ENCODE results near the gene CCDC68.

The CCDC68 gene

DNA sequence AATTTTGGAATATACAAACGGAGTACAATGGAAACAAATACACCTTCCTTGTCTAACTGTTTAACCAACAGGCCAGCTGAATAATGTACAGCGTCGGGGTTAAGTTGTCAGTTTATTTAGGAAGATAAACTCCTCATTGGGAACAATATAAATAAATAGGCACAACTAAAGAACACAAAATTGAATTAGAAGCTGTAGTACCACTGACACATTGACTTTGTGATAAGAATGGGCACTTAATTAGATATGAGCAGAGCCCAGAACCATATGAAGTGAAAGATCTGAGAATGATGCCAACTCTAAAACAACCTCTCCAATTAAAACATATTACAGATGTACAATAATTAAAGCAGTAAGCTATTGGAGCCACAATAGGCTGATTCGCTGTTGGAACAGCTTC, 44.4 kb downstream of the CCDC68 start:
- no peak for DNase-seq

DNA sequence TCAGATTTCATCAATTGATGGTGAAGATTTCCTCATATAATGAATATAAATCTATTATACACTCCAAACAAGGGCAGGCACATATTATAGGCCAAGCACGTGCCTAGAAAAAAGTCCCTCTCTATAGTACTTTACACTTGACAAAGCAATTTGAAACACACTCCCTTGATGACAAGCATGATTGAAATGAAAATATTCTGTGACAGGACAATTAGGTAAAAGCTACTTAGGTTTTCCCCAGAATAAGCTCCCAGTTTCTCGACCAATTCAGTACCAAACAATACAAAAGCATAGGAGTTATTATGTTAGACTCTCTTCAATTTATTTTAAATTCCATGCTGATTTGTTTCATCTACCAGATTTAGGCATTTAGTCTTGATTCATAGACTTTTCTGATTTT, 47.7 kb downstream of the CCDC68 start:
- DNase-seq = no peak

DNA sequence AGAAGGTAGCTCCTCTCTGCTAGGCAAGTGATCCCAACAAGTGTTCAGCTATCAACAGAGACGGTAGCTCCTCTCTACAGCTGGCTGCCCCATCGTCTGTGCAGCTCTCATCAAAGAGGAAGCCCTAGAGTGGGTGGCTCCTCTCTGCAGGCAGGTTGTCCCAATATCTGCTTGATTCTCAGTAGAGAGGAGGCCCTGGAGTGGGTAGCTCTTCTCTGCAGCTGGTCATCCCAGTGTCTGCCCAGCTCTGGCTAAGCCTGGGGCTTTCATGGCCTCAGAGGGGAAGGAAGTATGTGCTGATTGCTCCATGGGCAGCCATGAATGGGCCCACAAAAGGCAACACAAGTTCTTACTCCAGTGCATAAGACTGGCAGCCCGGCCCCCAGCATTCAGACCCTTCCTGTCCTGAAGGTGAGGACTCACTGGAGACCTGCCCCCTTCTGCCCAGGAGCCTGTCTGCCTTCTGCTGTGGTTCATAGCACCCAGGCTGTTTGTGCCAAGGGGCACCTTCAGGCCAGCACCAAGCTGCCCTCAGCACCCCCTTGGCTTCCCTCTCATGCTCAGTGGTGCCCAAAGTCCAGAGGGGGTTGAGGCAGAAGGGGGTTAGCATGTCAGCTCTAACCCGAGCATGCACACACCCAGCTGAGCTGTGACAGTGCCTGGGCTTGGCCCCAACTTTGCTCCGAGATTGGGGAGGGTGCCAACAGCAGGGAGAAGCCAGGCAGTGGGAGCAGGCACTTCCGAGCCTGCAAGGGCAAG, 48.9 kb downstream of the CCDC68 start:
- no peak for DNase-seq

DNA sequence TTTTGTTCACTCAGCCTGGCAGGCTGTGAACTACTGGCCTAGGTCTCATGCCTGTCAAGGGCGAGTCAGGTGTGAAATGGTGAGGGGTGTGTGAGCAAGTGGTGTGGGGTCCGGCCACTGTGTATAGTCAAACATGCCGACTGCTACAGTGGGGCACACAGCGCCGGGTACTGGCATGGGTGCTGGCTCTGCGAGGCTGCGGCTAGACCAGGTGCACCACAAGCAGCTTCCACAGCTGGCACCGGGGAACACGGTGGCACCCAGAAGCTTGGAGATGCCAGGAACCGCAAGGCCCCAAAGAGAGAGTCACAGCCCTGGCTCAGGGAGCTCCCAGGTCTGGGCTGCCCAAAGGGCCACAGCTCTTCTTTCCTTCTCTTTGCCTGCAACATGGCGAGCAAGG, 49.7 kb downstream of the CCDC68 start:
- no peak for DNase-seq

DNA sequence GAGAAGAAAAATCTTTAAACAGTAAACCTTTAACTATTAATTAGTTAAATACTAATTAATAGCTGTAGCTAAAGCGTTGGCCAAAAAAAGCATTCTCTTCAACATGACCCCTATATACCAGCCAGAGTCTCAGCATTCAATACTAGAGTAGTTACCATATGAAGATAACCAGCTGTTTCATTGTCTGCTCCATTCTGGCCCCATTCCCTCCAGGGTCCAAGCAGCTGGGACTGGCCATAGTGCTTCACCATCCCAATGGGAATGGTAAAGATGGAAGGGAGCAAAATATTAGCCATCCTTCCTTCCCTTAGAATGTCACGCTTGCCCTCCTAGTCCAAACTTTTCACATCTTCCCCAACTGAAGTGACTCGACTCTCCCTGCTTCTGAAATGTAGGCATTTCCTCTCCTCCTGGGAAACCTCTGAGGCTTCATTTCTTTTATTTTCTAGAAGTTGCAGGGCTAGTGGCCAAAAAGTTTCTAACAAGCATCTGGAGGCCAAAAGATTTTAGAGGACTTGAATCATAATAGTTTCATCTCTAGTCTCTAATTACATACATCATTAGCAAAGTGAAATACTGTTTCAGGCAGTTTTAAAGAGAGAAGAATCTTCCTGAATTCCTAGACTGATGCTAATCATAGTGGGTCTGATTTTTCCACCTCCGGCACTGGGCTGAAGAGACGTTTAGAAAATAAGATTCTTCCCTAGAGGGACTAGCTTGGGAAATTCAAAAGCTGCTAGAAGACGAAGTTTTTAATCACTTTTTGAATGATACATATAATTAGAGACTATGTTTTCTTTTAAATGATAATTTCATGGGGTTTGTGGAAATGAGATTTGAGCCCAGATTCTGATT, 52.7 kb downstream of the CCDC68 start:
- no peak for DNase-seq

DNA sequence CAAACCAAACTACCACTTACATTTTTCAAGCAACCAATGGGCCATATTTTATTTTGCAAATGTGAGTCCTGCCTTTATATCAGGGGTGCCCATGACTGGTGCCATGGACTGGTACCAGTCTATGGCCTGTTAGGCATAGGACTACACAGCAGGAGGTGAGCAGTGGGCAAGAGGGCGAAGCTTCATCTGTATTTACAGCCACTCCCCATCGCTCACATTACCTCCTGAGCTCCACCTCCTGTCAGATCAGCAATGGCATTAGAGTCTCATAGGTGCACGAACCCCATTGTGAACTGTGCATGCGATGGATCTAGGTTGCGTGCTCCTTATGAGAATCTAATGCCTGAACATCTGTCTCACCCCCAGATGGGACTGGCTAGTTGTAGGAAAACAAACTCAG, 53.6 kb downstream of the CCDC68 start:
- DNase-seq = no peak

DNA sequence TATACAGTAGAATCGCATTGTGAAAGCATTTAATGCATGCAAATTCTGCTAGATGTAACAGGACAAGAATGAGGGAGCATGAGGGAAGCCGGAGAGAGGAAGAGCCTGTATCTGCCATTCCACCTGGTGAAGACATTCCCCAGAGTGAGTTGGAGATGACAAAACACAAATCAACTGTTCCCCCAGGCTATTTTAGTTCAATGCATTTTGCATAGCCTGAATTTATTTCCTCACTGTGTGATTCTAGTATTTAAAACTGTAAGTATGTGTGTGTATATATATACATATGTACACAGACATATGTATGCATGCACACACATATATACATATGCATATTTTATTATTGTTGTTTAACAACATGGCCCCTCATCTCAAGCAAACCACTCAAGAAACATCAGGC, 54.7 kb downstream of the CCDC68 start:
- no peak for DNase-seq

DNA sequence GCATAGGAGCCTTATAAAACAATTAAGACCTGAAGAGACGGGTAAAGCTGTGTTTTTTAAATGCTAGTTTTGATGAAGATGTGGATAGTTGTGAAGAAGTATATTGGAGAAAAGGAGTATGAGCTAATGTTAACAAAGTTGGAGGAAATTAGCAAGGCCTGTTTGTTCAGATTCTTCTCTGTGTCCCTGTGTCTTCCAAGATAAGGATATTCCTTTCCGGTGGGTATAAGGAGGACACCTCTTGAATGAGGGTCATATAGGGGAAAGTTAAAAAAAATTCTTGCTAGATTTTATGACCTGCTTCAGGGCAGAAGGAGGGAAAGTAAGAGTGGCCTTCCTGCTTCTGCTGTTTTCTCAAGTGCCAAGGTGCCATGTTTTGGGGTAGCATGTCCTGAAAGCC, 59.0 kb downstream of the CCDC68 start:
- DNase-seq = no peak

DNA sequence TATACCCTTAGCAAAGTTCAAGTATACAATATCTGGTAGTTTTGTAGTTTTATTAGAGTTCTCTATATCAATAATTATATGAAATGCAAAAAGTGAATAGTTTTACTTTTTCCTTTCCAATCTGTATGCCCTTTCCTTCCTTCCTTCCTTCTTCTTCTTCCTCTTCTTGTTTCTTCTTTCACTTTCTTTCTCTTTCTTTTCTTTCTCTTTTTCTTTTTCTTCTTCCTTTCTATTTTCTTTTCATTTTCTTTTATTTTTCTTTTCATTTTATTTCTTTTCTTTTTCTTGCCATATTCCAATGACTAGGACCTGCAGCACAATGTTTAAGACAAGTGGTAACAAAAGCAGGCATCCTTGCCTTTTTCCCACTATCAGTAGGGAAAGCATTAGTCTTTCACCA, 59.8 kb downstream of the CCDC68 start:
- no peak for DNase-seq

DNA sequence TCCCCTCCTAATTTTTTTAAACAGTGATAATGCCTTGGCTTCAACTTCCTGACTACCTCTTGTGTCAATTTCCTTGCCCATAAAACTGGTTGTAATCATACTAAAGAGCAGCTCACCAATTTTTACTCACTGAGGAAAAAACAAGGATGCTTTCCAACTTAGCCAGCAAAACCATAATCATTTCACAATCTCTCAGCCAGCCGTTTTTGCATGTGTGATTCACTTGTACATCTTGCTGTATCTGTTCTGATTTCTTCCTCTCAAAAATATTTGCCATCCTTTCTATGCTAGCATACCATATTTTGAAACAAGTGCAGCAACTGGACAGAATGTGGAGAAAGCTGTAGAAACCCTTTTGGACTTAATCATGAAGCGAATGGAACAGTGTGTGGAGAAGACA, 70.3 kb downstream of the CCDC68 start:
- DNase-seq = no peak

DNA sequence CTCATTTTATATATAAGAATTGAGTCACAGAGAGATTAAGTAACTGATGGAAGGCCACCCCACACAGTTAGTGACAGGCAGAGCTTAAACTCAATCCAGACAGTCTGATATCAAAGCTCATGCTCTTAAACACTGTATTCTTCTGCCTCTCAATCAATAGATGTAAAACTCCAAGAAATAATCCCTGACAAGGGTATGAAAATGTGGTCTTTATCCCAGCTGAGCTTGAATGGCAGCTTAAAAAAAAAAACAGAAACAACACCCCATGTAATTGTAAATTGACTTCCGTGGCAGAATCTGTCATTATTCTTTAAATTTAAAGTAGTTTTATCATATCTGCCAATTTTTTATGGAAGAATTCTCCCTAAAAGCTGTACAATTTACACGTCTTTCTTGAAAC, 70.9 kb downstream of the CCDC68 start:
- no peak for DNase-seq

DNA sequence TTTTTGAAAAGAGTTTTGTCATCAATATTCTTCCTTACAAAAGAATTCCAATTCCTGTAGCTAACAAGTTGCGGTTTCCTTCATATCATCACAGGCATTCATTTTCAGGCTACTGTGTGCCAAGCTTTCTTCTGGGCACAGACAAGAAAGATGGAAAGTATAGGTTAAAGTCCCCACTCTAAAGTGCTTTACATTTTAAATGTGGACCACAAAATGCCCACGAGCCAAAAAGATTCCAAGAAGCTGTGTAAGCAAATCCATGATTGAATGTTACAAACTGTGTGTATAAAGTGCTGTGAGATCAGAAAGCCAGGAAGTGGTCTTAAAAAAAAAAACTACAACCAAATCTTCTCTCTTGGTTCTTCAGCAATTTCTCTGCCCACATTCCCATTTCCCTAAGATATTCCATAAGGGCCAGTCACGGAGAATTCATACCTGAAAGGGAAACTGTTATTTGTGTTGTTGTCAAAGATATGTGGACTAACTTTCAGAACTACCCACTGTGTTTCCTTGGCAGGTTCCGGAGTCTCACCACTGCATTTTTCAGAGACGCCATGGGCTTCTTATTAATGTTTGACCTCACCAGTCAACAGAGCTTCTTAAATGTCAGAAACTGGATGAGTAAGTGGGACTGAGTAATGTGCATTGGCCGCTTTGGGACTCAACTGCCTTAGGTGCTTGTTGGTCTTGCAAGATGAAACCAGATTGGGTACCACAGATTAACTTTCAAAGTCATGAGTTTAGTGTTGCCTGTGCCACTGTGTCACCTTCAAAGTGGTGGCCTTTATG, 75.3 kb downstream of the CCDC68 start:
- no peak for DNase-seq

DNA sequence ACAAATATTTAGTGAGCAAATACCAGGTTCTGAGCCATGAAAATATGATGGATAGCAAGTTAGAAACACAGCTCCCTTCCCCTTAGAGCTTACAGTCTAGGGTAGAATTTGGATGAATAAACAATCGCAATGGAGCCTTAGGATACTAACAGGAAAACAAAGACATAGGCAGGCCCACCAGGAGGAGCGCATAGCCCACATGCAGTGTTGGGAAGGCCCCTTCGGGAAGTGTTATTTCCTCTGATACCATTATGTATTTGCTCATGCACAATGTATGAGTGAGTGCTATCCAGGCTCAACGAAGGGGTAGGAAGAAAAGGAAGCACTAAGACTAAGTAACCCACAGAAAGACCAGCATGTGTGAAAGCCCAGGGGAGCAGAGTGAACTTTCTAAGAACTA, 76.9 kb downstream of the CCDC68 start:
- DNase-seq = no peak

DNA sequence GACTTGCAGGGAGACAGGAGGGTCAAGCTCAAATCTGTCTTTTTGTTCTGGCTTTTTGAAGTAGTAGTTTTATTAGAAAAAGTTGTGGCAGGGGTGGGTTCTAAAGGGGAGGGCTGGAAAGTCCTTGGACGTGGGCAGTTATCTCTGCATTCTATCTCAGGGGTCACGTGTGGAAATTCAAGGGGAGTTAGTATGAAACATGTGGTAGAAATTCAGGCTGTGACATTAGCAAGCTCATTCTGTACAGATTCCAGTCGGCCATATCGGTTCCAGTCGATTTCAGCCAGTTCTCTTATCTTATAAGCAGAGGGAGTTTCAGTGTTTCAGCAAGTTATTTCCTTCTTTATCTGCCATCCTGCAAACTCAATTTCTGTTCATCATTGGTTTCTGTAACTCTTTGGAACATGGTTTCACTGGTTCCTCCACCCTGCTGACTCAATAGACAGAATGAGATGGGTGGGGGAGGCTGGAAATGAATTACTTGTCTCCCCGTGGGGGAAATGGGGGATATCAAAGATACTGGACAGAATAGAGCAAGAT, 78.0 kb downstream of the CCDC68 start:
- DNase-seq = no peak

DNA sequence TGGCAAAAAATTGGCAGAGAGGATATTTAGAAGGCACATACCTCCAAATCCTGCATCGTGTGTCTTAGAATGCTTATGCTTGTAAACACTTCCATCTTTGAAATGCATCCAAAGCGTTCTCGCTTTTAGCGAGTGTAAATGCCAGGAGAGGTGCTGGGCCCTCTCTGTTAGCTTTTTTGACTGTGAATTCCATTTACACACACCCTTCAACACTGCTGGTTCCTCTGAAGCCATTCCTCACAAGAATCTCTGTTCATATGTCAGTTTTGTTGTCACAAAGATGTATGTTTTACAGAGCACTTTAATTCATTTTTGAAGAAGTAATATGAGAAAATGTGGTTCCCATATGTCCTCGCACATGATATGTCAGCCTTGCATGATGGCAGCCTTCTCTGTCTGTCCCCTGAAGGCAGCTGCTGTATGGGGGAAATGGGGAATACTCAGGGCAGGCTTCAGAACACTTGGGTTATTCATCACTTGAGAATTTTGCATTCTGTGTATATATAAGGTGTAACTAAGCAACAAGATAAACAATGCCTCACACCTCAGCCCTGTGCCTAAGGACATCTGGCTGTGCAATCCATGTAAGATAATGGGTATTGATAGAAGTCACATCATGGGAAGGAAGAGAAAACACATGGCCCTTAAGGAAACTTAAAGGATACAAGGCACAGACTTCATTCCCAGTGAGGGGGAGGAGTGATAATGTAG, 78.7 kb downstream of the CCDC68 start:
- DNase-seq = no peak

DNA sequence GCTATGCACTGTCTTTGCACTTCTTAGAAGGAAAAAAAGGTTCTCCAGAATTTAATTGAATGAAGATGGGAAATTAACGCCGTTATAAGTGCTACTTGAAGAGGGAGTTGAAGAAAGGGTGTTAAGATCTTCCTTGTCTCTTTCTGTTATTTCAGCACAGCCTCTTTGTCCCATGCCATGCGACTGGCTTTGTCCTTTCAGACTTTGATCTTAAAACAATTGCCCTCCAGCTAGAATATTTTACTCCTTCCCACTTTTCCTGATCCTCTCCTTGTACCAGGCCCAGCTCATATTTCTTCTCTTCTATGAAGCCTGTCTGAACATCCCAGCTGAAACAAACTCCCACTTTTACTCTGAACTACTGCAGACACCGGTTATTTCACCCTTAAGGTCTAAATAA, 79.6 kb downstream of the CCDC68 start:
- no peak for DNase-seq

DNA sequence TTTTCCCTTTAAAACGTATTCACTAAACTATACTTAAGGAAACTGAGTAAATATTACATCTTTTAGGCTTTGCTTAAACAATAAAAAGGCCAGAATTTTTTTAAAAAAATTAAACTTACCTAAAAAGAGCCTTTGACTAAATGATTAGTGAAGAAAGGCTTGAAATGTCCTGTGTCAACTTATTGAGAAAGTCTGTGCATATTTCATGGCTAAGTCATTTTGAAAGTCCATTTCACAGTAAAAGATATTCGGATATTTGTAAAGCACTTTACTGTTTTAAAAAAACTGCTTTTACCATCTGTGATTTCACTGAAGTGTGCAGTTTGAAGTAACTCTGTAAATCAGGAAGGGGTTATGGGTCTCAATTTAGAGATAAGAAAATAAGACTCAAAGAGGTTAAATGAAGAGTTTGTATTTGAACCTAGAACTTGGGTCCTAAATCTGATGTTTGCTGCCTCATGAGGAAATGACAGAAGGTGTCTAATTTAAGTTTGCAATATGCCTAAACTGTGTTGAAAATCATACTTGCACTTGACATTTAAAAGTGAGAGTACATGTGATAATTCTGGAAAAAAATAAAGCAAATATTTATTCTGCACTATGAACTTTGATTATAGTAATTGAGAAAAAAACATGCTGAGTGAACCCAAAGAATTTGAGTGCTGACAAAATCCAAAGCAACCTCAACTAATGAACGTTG, 80.5 kb downstream of the CCDC68 start:
- no peak for DNase-seq

DNA sequence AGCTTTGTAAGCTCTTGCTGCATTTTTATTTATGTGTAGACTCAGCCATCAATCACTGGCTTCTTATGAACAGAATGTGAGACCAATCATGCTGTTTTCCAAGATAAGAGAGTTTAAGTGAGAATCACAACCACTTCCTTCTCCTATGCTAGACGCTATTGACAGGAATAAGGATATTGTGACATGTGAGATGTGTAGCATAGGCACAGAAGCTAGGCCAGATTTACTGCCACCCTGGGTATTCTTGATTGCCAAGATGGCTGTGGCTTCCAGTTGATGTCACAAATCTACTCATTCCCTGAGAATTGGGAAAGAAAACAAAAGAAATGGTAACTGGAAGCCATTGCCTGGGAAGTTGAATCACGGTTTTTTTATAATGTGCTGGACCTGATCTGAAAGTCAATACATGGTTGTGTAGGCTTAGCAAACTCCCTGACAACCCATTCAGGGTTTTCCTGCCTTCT, 81.1 kb downstream of the CCDC68 start:
- no peak for DNase-seq

DNA sequence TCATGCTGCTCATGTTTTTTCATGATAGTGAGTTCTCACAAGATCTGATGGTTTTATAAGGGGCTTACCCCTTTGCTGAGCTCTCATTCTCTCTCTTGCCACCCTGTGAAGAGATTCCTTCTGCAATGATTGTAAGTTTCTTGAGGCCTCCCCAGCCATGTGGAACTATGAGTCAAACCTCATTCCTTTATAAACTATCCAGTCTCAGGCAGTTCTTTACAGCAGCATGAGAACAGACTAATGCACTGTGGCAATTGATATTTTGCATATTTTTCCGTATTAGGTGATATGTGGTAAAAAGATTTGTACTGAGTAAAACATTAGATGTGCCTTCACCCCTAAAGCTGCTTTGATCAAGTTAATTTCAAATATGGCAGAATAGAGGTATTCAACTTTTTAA, 82.2 kb downstream of the CCDC68 start:
- DNase-seq = no peak

DNA sequence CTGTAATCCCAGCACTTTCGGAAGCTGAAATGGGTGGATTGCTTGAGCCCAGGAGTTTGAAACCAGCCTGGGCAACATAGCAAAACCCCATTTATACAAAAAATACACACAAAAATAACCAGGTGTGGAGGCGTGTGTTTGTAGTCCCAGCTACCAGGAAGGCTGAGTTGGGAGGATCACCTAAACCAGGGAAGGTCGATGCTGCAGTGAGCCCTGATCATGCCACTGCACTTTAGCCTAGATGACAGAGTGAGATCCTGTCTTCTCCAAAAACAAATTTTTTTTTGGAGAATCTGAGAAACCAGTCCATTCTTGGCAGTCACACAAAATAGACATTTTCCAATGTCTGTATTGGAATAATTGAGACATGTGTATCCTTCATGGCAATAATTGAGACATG, 84.2 kb downstream of the CCDC68 start:
- DNase-seq = no peak

DNA sequence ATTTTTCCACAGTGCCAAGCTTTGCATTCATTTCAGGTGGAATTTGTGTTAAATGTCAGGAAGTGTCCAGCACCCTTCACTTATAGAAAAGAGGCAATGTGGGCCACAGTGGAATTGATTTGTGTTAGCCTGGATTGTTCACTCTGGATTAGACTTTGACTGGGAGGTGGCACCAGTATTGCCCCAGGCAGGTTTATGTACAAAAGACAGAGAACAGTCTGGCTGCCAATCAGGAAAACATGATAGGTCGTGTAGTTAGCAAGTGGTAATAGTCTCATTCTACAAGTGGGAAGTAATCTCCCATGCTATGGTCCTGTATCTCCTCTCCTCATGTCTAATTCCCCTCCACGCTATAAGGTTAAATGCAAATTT, 85.4 kb downstream of the CCDC68 start:
- no peak for DNase-seq

DNA sequence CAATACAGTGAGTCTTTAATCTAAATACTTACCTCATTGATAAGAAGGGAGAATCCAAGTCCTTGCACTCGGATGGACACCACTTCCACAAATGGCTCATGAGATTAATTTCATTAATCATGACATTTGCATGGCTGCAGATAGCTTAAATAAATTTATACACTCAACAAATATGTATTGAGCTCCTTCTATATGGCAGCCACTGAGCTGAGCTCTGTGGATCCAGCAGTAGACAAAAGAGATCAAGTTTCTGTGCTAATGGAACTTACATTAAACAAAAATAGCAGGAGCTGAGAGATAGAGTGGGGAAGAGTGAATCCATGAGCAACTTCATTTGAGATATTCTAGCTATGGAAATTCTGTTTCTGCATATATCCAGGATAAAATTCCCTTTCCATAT, 86.6 kb downstream of the CCDC68 start:
- no peak for DNase-seq
